ENCODE measurements around the gene C1orf94.

C1orf94 gene

GRCh38 chr1:34262023-34262853 is 85.5 kb downstream of the C1orf94 start:
- no peak for DNase-seq (ENCODE audit: low read depth in 2 of 2)

GRCh38 chr1:34262921-34263320 is 86.2 kb downstream of the C1orf94 start:
- DNase-seq (ENCODE audit: low read depth in 2 of 2), result no peak

GRCh38 chr1:34263406-34263805 is 86.7 kb downstream of the C1orf94 start:
- DNase-seq (ENCODE audit: low read depth in 2 of 2), result no peak

GRCh38 chr1:34265396-34265795 is 88.7 kb downstream of the C1orf94 start:
- no peak for DNase-seq (ENCODE audit: low read depth in 2 of 2)

DNA sequence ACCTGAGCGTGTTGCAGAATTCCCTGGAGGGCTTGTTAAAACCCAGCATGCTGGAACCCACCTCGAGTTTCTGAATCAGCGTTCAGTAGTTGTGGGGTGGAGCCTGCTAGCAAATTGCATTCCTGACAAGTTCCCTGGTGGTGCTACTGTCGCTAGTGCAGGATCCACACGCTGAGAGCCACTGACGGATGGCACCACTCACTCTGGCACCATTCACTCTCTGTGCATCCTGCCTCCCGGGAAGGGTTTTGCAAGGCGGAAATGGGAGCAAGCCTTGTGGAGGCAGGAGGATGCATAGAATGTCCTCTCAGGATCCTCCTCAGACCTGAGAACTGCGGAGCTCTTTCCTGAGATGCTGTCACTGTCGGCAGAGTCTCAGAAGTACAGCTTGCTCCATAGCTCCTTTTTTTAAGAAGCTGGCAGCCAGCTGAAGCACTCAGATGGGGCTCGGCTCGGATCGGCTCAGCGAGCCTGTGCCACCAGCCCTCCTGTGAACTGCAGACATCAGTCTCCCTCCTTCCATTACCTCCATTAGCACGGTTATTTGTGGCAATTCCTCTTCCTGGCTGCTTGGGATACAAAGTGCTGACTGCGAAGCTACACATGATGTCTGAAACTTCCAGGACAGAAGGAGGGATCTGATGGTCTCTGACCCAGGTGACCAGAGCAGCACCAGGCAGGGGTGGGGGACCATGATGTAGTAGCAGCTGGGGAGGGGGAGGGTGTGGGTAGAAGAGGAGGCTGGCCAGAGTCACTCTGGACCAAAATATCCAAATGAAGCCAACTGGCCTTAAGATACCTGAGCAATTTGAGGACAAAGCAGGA is 89.6 kb downstream of the C1orf94 start:
- DNase-seq (ENCODE audit: low read depth in 2 of 2), result no peak

DNA sequence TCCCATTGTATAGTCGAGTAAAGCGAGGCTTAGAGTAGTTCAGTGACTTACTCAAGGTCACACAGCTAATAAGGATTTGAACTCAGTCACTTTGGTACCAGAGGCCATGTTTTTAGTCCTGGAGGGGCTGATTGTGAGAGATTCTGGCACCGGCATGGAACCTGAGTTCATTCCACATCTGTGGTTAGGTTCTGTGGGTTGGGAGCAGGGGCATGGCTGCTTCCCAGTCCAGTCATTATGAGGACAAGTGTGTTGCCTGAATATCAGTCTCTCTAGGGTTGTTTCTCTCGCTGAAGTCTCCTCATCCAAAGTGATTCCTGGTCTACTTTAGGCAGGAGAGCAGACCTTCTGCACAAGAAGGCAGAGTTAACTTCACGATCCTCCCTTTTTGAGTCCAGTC is 90.6 kb downstream of the C1orf94 start:
- DNase-seq (ENCODE audit: low read depth in 2 of 2), result no peak

DNA sequence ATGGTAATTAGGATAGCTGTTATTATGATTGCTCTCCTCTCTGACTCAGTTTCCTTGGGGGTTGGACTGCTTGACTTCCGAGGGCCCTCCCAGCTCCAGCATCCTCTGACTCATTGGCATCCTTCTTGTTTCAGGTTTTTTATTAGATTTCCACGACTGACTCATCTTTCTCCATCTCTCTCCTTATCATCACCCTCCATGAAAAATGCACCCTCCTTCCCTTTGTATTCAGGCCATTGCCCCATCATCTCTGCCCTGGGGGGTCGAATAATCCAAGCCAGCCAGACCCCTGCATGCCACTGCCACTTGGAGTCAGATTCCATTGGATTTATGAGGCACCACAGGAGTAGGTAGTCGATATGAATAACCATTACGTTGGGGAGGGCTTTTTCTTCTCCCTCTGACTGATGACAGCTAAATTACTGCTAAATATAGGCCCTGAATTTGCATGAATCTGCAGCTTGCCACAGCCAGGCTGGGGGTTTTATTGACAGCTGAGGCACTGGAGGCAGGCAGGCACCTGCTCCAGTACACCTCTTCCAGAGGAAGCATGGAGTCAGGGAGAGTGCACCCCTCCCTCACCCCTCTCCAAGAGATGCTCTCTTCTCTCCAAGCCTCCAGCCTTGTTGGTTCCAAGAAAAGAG is 91.7 kb downstream of the C1orf94 start:
- DNase-seq (ENCODE audit: low read depth in 2 of 2), result no peak
